Measurements from ENCODE around the gene COL5A1.

Gene COL5A1

DNA sequence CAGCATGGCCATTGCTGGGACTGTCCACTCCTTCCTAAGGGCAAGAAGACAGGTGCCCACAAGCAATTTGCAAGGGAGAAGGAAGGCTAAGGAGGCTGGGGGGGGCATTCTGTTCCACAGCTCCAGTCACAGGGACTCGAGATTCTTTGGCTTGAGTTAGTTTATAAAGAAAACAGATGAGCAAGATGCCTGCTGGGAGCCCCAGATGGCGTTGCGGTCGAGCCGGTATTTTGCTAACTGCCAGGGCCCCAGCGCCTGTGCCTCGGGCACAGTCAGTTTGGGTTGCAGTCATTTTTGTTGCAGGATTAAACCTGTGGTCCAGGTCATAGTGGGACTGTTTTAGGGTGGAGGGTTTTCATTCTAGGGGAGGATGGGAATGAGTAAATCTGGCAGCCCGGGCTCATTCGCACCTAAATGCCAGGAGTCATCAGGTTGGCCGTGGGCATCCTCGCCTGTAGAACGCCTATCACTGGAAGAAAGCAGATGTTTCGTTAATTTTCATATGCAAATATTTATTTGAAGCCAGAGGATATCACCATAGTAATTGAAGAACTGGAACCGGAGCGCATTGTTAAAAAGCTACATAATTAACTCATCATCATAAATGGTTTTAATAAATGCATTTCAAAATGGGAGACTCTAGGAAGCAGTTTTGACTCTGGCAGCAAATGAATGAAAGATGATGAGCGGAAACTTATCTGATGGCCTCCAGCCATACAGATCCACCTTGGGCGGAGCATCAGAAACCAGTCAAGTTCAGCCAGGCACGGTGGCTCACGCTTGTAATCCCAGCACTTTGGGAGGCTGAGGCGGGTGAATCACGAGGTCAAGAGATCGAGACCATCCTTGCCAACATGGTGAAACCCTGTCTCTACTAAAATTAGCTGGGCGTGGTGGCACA lies 151.9 kb downstream of the COL5A1 start:
- no peak overlapping the region for H3K4ac ChIP-seq (ENCODE audit: low read depth, low read length)
- no peaks in the 10 kb centered on the region for H3K27me3 ChIP-seq (ENCODE audit: insufficient read depth, low read length, poor library complexity)
- no peak overlapping the region for H3K4me2 ChIP-seq (ENCODE audit: low read length)
- no peak overlapping the region for H3K56ac ChIP-seq (ENCODE audit: low read length)
- H2BK120ac ChIP-seq (ENCODE audit: low read depth, low read length) = no peak overlapping the region
- no peak for DNase-seq
- no peaks in the 10 kb centered on the region for H3K4me1 ChIP-seq (ENCODE audit: control insufficient read depth, low read depth, low read length)
- no peak overlapping the region for H3K4me3 ChIP-seq (ENCODE audit: low read length)
- H2BK15ac ChIP-seq (replicated peaks; ENCODE audit: low read depth) = no peak overlapping the region
- no peak overlapping the region for H3K27ac ChIP-seq (ENCODE audit: low read depth, low read length)
- no peak overlapping the region for H3K23ac ChIP-seq (ENCODE audit: low read length)
- no peak overlapping the region for H4K8ac ChIP-seq (ENCODE audit: low read depth, low read length)
- H3K79me1 ChIP-seq (ENCODE audit: low read length) = no peaks in the 10 kb centered on the region
- H3K18ac ChIP-seq (ENCODE audit: low read length) = no peak overlapping the region
- no peak overlapping the region for H4K5ac ChIP-seq (ENCODE audit: low read length)
- peaks cover 7% of the 10 kb centered on the region for H3K36me3 ChIP-seq (ENCODE audit: control insufficient read depth, insufficient read depth, low read length)
- H3K79me2 ChIP-seq (ENCODE audit: control insufficient read depth, insufficient read depth, low read length) = no peaks in the 10 kb centered on the region
- H2BK5ac ChIP-seq (ENCODE audit: low read length) = no peak overlapping the region
- no peak overlapping the region for H3K9ac ChIP-seq (ENCODE audit: low read length)
- WGBS (ENCODE audit: extremely low coverage, insufficient coverage, low lambda C conversion rate) = no CpG with 5 or more reads among the region's 23 CpGs
- H2AK5ac ChIP-seq (ENCODE audit: low read length) = no peak overlapping the region

DNA sequence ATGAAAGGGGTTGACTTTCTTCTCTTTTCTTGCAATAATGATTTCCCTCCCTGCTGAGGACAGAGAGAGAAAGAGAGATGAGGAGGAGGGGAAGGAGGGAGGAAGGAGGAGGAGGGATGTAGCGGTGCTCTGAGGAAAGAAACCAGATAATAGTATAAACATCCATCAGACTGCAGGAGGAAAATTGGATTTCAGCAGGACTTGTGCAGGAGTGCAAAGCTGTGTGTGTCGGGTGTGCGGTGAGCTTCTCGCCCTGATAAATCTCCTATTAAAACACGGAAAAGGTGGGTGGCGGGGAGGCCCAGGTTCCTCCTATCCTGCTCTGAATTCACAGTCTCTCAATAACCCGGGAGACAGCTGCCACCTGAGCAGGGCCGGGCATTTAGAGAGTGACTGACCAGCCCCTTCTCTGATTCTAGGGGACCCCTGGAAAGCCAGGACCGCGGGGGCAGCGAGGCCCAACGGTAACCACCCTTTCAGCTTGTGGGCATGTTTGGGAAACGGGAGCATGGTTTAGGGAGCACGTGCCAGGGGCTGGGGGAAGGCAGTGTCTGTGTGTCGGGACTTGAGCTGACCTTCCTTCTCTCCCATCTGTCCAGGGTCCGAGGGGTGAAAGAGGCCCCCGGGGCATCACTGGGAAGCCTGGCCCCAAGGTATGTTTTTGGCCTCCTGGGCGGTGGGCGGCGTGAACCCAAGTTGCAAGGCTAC lies 153.2 kb downstream of the COL5A1 start:
- H3K4me3 ChIP-seq (ENCODE audit: low read length) = no peak overlapping the region
- no peak overlapping the region for H2AK5ac ChIP-seq (ENCODE audit: low read length)
- no peaks in the 10 kb centered on the region for H3K4me1 ChIP-seq (ENCODE audit: control insufficient read depth, low read depth, low read length)
- peaks cover 11% of the 10 kb centered on the region for H3K36me3 ChIP-seq (ENCODE audit: control insufficient read depth, insufficient read depth, low read length)
- H3K4ac ChIP-seq (ENCODE audit: low read depth, low read length) = no peak overlapping the region
- H3K27me3 ChIP-seq (ENCODE audit: insufficient read depth, low read length, poor library complexity) = no peaks in the 10 kb centered on the region
- H4K8ac ChIP-seq (ENCODE audit: low read depth, low read length) = no peak overlapping the region
- no peak overlapping the region for H2BK15ac ChIP-seq (replicated peaks; ENCODE audit: low read depth)
- H3K9ac ChIP-seq (ENCODE audit: low read length) = no peak overlapping the region
- H4K5ac ChIP-seq (ENCODE audit: low read length) = no peak overlapping the region
- no CpG with 5 or more reads among the region's 20 CpGs for WGBS (ENCODE audit: extremely low coverage, insufficient coverage, low lambda C conversion rate)
- H3K56ac ChIP-seq (ENCODE audit: low read length) = no peak overlapping the region
- no peak overlapping the region for H3K27ac ChIP-seq (ENCODE audit: low read depth, low read length)
- H3K79me2 ChIP-seq (ENCODE audit: control insufficient read depth, insufficient read depth, low read length) = no peaks in the 10 kb centered on the region
- H2BK5ac ChIP-seq (ENCODE audit: low read length) = no peak overlapping the region
- no peak overlapping the region for H3K4me2 ChIP-seq (ENCODE audit: low read length)
- H3K23ac ChIP-seq (ENCODE audit: low read length) = no peak overlapping the region
- H3K18ac ChIP-seq (ENCODE audit: low read length) = no peak overlapping the region
- no peak for DNase-seq
- H3K79me1 ChIP-seq (ENCODE audit: low read length) = no peaks in the 10 kb centered on the region
- H2BK120ac ChIP-seq (ENCODE audit: low read depth, low read length) = no peak overlapping the region

DNA sequence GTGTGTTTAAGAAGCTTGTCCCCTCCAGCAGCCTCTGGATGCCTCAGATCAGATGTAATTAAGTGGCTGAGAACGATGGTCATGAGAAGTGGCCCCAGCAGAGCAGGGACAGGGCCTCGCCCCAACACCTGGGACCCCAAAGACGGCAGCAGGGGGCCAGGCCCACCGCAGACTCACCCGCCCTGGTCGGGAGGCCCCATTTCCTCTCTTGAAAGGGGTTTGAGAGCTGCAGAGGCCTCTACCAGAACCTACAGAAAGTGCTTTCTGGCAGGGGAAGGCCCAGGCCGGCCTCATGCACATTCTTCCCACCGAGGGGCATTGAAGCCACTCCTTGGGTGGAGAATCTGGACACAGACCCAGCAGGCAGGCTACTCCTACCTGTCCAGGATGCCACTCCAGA lies 153.8 kb downstream of the COL5A1 start:
- Histone ChIP-seq H3K36me3 (ENCODE audit: control insufficient read depth, insufficient read depth, low read length) (peaks cover 12% of the 10 kb centered on the region), H3K79me1 (ENCODE audit: low read length) (no peaks in the 10 kb centered on the region), H3K23ac (ENCODE audit: low read length) (no peak overlapping the region), H4K8ac (ENCODE audit: low read depth, low read length) (no peak overlapping the region), H3K79me2 (ENCODE audit: control insufficient read depth, insufficient read depth, low read length) (no peaks in the 10 kb centered on the region), H2BK15ac (replicated peaks; ENCODE audit: low read depth) (no peak overlapping the region), H3K4ac (ENCODE audit: low read depth, low read length) (no peak overlapping the region), H3K56ac (ENCODE audit: low read length) (no peak overlapping the region), H3K9ac (ENCODE audit: low read length) (no peak overlapping the region), H4K5ac (ENCODE audit: low read length) (no peak overlapping the region), H3K4me2 (ENCODE audit: low read length) (no peak overlapping the region), H3K4me1 (ENCODE audit: control insufficient read depth, low read depth, low read length) (no peaks in the 10 kb centered on the region), H3K4me3 (ENCODE audit: low read length) (no peak overlapping the region), H2BK5ac (ENCODE audit: low read length) (no peak overlapping the region), H3K27ac (ENCODE audit: low read depth, low read length) (no peak overlapping the region), H3K18ac (ENCODE audit: low read length) (no peak overlapping the region), H2BK120ac (ENCODE audit: low read depth, low read length) (no peak overlapping the region), H3K27me3 (ENCODE audit: insufficient read depth, low read length, poor library complexity) (no peaks in the 10 kb centered on the region), H2AK5ac (ENCODE audit: low read length) (no peak overlapping the region)
- no peak for DNase-seq
- no CpG with 5 or more reads among the region's 8 CpGs for WGBS (ENCODE audit: extremely low coverage, insufficient coverage, low lambda C conversion rate)

DNA sequence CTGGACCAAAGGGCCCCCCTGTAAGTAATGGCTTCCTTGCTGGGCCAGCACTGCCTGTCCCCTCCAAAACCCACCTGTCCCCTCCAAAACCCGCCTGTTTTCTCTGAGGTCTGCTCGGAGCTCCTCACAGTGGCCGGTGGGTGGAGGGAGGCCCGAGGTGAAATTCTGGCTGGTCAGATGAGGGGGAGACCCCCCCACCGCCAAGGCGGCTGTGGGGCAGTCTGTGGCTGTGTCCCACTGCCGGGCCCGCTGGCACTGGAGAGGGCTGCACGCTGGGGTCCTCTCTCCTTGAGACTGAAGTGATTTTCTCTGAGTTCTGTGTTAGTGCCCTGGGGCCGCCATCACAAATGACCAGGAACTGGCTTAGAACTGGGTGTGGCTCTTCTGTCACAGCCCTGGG lies 155.3 kb downstream of the COL5A1 start:
- WGBS (ENCODE audit: extremely low coverage, insufficient coverage, low lambda C conversion rate) = no CpG with 5 or more reads among the region's 10 CpGs
- Histone ChIP-seq H4K5ac (ENCODE audit: low read length) (no peak overlapping the region), H3K79me2 (ENCODE audit: control insufficient read depth, insufficient read depth, low read length) (no peaks in the 10 kb centered on the region), H4K8ac (ENCODE audit: low read depth, low read length) (no peak overlapping the region), H3K79me1 (ENCODE audit: low read length) (no peaks in the 10 kb centered on the region), H3K27ac (ENCODE audit: low read depth, low read length) (no peak overlapping the region), H2BK120ac (ENCODE audit: low read depth, low read length) (no peak overlapping the region), H2BK15ac (replicated peaks; ENCODE audit: low read depth) (no peak overlapping the region), H3K23ac (ENCODE audit: low read length) (no peak overlapping the region), H3K4me1 (ENCODE audit: control insufficient read depth, low read depth, low read length) (no peaks in the 10 kb centered on the region), H3K18ac (ENCODE audit: low read length) (no peak overlapping the region), H3K27me3 (ENCODE audit: insufficient read depth, low read length, poor library complexity) (no peaks in the 10 kb centered on the region), H3K4me3 (ENCODE audit: low read length) (no peak overlapping the region), H3K56ac (ENCODE audit: low read length) (no peak overlapping the region), H2BK5ac (ENCODE audit: low read length) (no peak overlapping the region), H3K4me2 (ENCODE audit: low read length) (no peak overlapping the region), H3K9ac (ENCODE audit: low read length) (no peak overlapping the region), H3K4ac (ENCODE audit: low read depth, low read length) (no peak overlapping the region), H2AK5ac (ENCODE audit: low read length) (no peak overlapping the region), H3K36me3 (ENCODE audit: control insufficient read depth, insufficient read depth, low read length) (peaks cover 13% of the 10 kb centered on the region)
- no peak for DNase-seq

DNA sequence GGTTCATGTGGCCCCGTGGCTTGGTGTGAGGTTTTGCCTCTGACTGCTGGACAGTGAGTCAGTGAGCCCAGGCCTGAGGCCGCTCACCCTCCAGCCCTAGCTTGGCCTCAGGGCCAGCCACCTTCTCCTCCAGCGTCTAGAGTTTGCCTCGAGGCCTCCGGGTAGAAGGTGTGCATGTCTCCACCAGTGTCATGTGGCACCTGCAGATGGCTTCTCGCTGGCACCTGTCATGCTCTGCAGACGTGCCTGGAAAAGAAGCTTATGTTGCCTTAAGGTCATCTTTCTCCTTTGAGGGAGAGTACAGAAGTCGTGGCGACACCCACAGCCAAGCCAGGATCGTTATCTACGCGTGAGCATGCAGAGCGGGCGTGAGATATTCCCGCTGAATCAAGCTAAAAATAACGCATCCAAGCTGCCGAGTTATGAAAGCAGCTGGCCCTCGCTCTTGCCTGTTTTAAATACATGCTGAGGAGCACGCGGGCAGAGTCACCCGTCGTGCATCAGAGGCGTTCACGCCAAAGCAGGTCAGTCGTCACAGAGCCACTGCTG lies 159.3 kb downstream of the COL5A1 start:
- H3K9ac ChIP-seq (ENCODE audit: low read length) = no peak overlapping the region
- no peaks in the 10 kb centered on the region for H3K4me1 ChIP-seq (ENCODE audit: control insufficient read depth, low read depth, low read length)
- no peak overlapping the region for H4K5ac ChIP-seq (ENCODE audit: low read length)
- no peak overlapping the region for H3K23ac ChIP-seq (ENCODE audit: low read length)
- no peak overlapping the region for H3K4me2 ChIP-seq (ENCODE audit: low read length)
- H3K18ac ChIP-seq (ENCODE audit: low read length) = no peak overlapping the region
- no peak overlapping the region for H2BK15ac ChIP-seq (replicated peaks; ENCODE audit: low read depth)
- peaks cover 15% of the 10 kb centered on the region for H3K36me3 ChIP-seq (ENCODE audit: control insufficient read depth, insufficient read depth, low read length)
- no peak overlapping the region for H3K4ac ChIP-seq (ENCODE audit: low read depth, low read length)
- no peaks in the 10 kb centered on the region for H3K79me1 ChIP-seq (ENCODE audit: low read length)
- H3K56ac ChIP-seq (ENCODE audit: low read length) = no peak overlapping the region
- no peak overlapping the region for H3K27ac ChIP-seq (ENCODE audit: low read depth, low read length)
- no CpG with 5 or more reads among the region's 25 CpGs for WGBS (ENCODE audit: extremely low coverage, insufficient coverage, low lambda C conversion rate)
- no peak overlapping the region for H2AK5ac ChIP-seq (ENCODE audit: low read length)
- H4K8ac ChIP-seq (ENCODE audit: low read depth, low read length) = no peak overlapping the region
- no peaks in the 10 kb centered on the region for H3K27me3 ChIP-seq (ENCODE audit: insufficient read depth, low read length, poor library complexity)
- H2BK120ac ChIP-seq (ENCODE audit: low read depth, low read length) = no peak overlapping the region
- H3K4me3 ChIP-seq (ENCODE audit: low read length) = no peak overlapping the region
- no peak overlapping the region for H2BK5ac ChIP-seq (ENCODE audit: low read length)
- DNase-seq = no peak
- H3K79me2 ChIP-seq (ENCODE audit: control insufficient read depth, insufficient read depth, low read length) = no peaks in the 10 kb centered on the region
